ENCODE results near the gene KCTD15. TPM values are rescaled to one million over a fixed set of nuclear protein-coding genes. Genes with fewer than 3 reads are reported as not detected.
A peak's percentile ranks its signal among the peaks of the same experiment; 100 is the strongest.

The KCTD15 gene
- total RNA-seq, 2 experiments from 2014 or later: 0.33 to 1.3 TPM

DNA sequence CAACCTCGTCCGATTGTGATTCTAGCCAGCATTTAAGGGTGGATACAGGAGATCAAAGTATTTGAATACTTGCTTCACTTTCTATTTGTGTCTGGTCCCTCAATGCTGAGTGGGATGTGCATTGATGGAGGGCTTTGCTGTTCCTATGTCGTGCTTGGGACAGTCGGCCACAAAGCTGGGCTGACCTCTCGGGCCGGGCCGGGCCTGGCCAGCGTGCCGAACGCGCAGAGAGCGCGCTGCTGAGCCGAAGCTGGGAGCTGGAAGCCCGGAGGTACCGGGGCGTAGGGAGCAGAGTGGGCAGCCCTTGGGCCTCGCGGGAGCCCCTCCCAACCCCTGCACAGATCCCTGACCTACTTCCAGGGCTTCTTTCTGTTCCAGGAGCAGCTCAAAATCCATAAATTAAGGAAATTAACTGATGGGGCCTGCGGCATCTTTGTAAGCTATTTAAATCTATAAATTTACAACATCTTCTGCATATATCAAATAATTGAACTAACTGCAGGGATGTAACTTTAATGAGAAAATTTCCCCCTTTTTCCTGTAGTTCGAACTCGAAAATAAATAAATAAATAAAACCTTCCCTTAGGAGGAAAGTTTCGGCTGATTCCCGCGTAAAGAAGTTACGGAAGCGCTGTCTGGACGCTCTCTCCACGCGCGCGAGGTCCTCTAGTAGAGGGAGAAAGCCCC is 1.8 kb upstream of the KCTD15 start:
- ATAC-seq (ENCODE audit: low read depth): no peak
- POLR2A ChIA-PET: no interaction called here

DNA sequence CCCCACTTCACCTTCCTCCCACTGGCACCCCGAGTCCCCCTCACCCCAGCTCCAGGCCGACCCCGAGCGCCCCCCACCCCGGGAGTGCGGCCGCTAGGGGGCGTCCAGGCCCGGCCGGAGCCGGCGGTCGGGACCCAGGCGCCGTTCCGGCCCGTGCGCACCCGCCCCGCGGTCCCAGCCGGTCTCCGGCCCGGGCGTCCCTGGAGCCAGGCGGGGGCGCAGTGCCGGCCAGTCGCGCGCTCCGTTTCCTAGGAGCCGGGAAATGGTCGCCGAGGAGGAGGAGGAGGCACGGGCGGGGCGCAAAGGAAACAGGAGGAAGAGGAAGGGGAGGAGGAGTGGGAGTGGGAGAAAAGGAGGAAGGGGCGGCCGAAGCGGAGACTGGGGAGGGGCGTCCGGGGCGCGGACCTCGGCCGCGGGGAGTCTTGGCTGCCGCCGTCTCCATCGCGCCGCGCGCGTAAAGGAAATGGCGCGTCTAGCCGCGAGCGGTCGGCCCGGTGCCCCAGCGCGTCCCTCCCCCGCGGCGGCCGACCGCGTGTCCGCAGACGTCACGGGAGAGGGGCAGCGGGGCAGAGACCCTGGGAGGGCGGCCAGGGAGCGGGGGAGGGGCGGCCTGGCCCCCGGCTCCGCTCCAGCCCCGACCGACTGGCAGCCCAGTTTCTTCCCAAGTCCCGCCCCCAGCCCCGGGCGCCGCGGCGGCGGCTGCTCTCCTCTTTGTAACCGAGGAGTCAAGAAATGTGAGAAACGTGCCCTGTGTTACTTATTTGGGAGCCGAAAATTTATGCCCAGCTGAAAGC is 1.1 kb upstream of the KCTD15 start:
- peak; percentile 70 for DNase-seq
- H3K36me3 Mint-ChIP-seq: no peaks in the 10 kb centered on the region
- H3K27me3 Mint-ChIP-seq: peaks cover 48% of the 10 kb centered on the region
- peak; percentile 62 for ATAC-seq (ENCODE audit: low read depth)
- H3K27ac Mint-ChIP-seq: no peak overlapping the region
- no peaks in the 10 kb centered on the region for H3K9me3 Mint-ChIP-seq
- H3K4me1 Mint-ChIP-seq: no peaks in the 10 kb centered on the region
- POLR2A ChIA-PET: interaction anchor here (1.1 kb wide), 1 partner anchor 24 kb away, joined by 4 read pairs; no protein-coding TSS in a partner anchor
- H3K4me3 Mint-ChIP-seq: peak overlapping the region; percentile 68

More for the DNA sequence above, 1.8 kb upstream of the KCTD15 start:
- Mint-ChIP-seq H3K9me3 (no peaks in the 10 kb centered on the region), H3K4me1 (no peaks in the 10 kb centered on the region), H3K36me3 (no peaks in the 10 kb centered on the region), H3K27me3 (peaks cover 47% of the 10 kb centered on the region), H3K4me3 (peak overlapping the region; percentile 68), H3K27ac (no peak overlapping the region)
- DNase-seq: no peak

DNA sequence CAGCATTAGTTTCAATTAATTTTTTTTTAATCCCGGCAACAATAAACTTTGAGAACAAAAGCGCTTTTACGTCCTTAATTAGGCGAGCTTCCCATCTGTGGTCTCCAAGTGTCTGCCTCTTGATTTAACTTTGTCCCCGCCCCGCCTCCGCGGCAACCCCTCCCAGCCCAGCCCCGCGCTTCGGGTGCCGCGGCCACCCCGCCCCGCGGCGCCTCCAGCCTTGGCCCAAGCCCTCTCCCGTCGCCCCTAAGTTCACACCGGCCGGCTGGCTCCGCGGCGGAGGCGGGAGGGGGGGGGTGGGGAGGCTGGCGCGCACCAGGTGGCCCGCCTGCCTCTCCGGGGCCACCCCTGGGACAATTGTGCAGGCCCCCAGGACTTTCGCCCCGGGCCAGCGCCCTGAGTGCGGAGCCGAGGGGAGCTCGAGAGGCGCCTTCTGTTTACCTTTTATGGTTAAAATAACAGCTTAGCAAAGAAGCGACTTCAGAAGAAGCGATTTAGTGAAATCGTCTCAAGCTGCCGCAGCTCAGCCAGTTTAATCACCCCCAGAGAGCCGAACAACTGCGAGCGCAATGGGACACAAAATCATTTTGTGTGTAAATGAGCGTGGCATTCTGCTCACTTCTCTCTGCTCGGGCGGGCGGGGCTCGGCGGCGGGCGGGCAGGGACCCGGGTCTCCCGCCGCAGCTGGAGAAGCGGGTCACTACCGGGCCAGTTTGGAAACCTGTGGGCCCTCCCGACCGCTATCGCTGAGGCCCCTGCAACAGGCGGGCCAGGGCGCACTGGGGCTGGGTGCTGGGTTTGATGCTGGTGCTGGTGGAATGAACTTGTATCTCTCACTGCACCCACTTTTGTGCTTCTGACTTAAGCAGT is 1.4 kb downstream of the KCTD15 start:
- POLR2A ChIA-PET: no interaction called here
- H3K4me1 Mint-ChIP-seq: no peaks in the 10 kb centered on the region
- H3K27me3 Mint-ChIP-seq: peaks cover 42% of the 10 kb centered on the region
- peak overlapping the region; percentile 63 for H3K4me3 Mint-ChIP-seq
- ATAC-seq (ENCODE audit: low read depth) (no peak), DNase-seq (no peak)
- no peak overlapping the region for H3K27ac Mint-ChIP-seq
- H3K36me3 Mint-ChIP-seq: no peaks in the 10 kb centered on the region
- no peaks in the 10 kb centered on the region for H3K9me3 Mint-ChIP-seq

DNA sequence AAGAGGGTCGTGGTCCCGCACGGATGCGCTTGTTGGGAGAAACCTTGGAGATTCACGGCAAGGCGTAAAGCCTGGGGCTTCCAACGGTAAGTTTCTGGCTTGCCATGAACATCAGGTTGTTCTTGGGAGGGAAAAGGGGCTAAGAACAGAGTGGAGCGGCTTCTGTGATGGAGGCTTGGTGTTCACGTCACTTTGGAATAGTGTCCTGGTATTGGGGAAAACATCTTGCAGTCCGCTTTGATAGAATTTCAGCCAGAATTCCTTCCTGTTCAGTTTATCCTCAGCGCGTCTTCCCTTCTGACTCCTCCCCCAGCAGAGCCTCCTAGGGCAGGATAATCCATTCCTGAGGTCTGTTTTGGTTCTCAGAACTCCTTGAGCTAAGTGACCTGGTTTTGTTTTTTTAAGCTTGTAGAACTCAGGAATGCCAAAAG is 2.0 kb downstream of the KCTD15 start:
- ATAC-seq (ENCODE audit: low read depth): no peak
- DNase-seq: no peak
- Mint-ChIP-seq H3K27ac (no peak overlapping the region), H3K36me3 (no peaks in the 10 kb centered on the region), H3K4me1 (no peaks in the 10 kb centered on the region), H3K27me3 (peaks cover 35% of the 10 kb centered on the region), H3K9me3 (no peaks in the 10 kb centered on the region), H3K4me3 (no peak overlapping the region)
- POLR2A ChIA-PET: no interaction called here

DNA sequence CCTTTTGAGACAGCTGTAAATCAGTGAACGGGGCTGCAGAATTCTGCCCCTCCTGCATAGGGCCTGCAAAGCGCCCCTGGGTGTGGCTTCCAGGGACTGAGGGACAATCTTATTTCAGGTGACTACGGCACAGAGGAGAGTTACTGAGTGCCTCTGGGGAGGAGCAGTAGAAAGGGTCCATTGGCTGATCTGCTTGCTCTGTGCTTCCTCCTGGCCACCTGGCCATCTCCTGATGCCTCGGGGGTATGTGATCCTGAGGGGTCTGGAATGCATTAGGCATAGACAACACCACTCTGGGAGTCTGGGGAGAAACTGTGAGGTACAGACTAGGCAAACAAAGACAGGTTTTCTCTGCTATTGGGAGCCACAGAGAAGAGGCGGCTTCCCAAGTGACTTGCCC is 2.8 kb downstream of the KCTD15 start:
- POLR2A ChIA-PET: no interaction called here
- no peak for DNase-seq
- H3K4me3 Mint-ChIP-seq: no peak overlapping the region

DNA sequence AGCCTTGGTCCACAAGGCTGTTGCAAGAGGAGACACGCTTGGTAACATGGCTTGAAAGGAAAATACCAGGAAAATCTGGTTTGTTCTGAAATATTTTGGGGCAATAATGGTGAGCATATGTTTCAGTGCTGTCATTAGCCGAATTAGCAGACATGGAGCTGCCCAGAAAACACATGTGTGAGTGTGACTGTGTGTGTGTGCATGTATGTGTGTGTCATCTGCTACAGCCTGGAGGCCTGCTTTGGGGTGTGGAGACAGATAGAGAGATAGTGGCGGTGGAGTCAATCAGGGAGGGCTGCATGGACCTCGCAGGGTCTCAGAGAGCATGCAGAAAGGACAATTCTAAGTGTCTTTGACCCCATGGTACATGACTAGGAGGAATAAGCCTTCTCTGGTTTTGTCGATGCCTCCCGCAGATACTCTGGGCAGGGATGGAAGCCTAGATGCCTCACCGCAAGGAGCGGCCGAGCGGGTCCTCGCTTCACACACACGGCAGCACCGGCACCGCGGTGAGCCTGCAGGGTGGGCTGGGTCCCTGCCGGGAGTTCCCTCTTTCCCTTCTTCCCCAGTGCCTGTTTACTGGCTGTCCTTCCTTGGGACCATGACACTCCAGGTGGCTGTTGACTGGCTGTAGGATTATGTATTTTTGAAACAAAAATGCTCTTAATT is 3.5 kb downstream of the KCTD15 start:
- Mint-ChIP-seq H3K27me3 (peaks cover 27% of the 10 kb centered on the region), H3K4me3 (no peak overlapping the region), H3K36me3 (no peaks in the 10 kb centered on the region), H3K9me3 (no peaks in the 10 kb centered on the region), H3K27ac (no peak overlapping the region), H3K4me1 (no peaks in the 10 kb centered on the region)
- DNase-seq (no peak), ATAC-seq (ENCODE audit: low read depth) (no peak)
- POLR2A ChIA-PET: no interaction called here

More for the DNA sequence above, 2.8 kb downstream of the KCTD15 start:
- Mint-ChIP-seq H3K4me1 (no peaks in the 10 kb centered on the region), H3K27me3 (peaks cover 29% of the 10 kb centered on the region), H3K9me3 (no peaks in the 10 kb centered on the region), H3K36me3 (no peaks in the 10 kb centered on the region), H3K27ac (no peak overlapping the region)
- ATAC-seq (ENCODE audit: low read depth): no peak

DNA sequence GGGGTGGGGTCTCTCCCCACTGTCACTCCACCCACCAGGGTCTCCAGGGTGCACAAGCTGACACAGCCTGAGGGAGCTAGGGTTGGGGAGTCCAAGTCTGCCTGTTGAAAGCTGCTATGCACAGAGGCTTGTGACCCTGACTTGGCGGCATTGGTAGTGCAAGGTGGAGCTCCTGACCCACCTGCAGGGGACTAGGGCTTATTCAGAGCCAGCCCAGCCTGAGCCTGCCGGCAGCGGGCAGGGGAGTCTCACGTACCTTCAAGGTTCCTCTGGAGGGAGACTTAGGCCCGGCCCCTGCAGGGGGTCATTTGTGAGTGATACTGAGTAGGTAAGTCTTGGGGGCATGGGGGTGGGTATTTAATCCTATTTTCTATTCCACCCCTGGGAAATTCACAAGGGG is 4.7 kb downstream of the KCTD15 start:
- POLR2A ChIA-PET: no interaction called here
- H3K4me3 Mint-ChIP-seq: no peak overlapping the region
- no peaks in the 10 kb centered on the region for H3K9me3 Mint-ChIP-seq
- peaks cover 23% of the 10 kb centered on the region for H3K27me3 Mint-ChIP-seq
- DNase-seq (no peak), ATAC-seq (ENCODE audit: low read depth) (no peak)
- H3K36me3 Mint-ChIP-seq: no peaks in the 10 kb centered on the region
- H3K27ac Mint-ChIP-seq: no peak overlapping the region
- H3K4me1 Mint-ChIP-seq: no peaks in the 10 kb centered on the region

DNA sequence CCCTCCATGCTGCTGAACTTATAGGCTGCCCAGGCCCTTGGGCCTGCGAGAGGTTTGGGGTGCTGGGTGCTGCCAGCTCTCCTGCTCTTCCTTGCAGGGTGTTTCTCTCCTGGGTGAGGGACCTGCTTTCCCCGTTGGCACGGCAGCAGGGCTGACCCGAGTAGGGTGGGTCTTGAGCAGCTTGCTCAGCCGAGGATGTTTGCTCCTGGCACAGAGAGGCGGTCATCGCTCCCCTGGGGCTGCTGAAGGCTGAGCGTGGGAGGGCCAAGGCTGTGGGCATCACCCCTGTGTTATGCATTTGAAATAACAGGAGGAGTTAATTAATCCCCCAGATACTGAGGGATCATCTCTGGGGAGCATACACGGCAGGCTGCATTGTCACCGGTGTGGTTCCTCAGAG is 5.3 kb downstream of the KCTD15 start:
- no peaks in the 10 kb centered on the region for H3K4me1 Mint-ChIP-seq
- no peaks in the 10 kb centered on the region for H3K36me3 Mint-ChIP-seq
- H3K4me3 Mint-ChIP-seq: no peak overlapping the region
- no peak for ATAC-seq (ENCODE audit: low read depth)
- no peak for DNase-seq
- POLR2A ChIA-PET: no interaction called here
- no peak overlapping the region for H3K27ac Mint-ChIP-seq
- peaks cover 22% of the 10 kb centered on the region for H3K27me3 Mint-ChIP-seq
- H3K9me3 Mint-ChIP-seq: no peaks in the 10 kb centered on the region

DNA sequence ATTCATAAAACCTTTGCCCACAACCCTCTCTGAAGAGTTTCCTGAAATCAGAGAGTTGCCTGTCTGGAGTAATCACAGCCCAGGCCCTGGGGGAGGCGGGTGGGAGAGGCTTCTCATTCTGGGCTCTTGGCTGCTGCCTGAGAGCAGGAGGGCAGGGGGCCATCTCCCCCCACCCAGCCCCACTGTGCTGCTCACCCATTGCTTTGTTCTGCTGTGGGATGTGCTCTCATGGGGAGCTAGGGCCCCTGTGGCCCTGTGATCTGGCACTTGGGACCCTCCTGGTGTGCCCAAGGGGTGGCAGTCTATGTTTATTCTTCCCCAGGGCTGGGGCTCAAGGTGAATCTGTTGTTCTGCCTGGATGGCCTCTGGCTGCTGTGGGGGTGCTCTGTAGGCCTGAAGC is 6.1 kb downstream of the KCTD15 start:
- ATAC-seq (ENCODE audit: low read depth) (no peak), DNase-seq (no peak)
- POLR2A ChIA-PET: no interaction called here
- H3K4me1 Mint-ChIP-seq: no peaks in the 10 kb centered on the region
- H3K36me3 Mint-ChIP-seq: no peaks in the 10 kb centered on the region
- no peak overlapping the region for H3K4me3 Mint-ChIP-seq
- peaks cover 18% of the 10 kb centered on the region for H3K27me3 Mint-ChIP-seq
- no peak overlapping the region for H3K27ac Mint-ChIP-seq
- H3K9me3 Mint-ChIP-seq: no peaks in the 10 kb centered on the region

DNA sequence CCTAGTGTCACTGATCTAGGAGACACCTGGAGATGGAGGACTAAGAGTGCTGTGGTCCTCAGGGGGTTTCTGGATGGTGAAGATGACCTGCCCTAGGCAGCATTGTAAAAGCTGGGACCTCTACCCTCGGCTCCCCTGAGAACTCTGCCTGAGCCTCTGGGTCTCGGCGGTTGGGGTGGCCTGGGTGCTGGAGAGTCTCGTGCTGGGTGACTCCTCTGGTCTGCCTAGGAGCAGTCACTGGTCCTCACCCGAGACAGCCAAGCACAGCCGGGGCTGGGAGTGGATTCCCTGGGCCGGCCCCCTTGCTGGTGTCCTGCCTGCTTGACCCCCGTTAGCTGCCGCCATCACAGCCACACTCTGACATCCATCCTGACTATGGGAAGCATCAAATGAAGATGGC is 6.7 kb downstream of the KCTD15 start:
- Mint-ChIP-seq H3K36me3 (no peaks in the 10 kb centered on the region), H3K4me3 (no peak overlapping the region), H3K9me3 (no peaks in the 10 kb centered on the region), H3K27ac (no peak overlapping the region), H3K4me1 (no peaks in the 10 kb centered on the region), H3K27me3 (peaks cover 17% of the 10 kb centered on the region)
- ATAC-seq (ENCODE audit: low read depth): no peak
- no peak for DNase-seq
- POLR2A ChIA-PET: no interaction called here

DNA sequence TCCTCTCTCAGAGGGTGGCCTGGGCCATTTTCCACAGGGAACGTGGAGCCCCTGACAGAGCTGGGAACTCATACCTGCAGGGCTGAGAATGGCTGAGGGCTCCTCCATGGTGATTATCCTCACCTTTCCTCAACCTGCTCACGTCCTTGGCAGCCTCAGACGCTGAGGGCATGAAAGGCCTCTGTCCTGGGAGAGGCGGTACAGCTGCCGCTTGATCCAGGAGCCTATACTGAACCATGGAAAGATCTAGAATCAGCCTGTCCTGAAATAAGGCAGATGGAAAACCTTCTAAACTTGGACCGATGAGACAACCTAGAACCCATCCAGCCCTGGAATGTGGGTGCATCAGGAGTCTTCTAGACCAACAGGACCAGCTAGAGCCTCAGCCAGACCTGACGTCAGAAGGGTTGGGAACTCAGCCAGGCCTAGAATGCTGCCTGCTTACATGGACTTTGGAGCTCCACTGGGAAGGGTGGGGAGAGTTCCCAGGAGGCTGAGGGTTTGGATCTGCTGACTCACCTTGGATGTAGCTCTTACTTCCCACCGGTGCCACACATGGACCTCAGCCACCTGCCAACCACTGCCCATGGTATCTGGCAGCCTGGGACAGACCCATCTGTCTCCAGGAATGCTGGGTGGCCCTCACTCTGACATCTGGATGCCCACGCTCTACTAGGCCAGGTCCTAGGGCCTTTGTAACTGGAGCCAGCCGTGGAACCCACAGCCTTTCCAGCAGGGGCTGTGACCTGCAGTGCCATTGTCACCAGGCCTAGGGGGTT is 7.5 kb downstream of the KCTD15 start:
- no peak for DNase-seq
- H3K4me3 Mint-ChIP-seq: no peak overlapping the region
- no peaks in the 10 kb centered on the region for H3K36me3 Mint-ChIP-seq
- H3K4me1 Mint-ChIP-seq: no peaks in the 10 kb centered on the region
- H3K27me3 Mint-ChIP-seq: peaks cover 9% of the 10 kb centered on the region
- no peak for ATAC-seq (ENCODE audit: low read depth)
- no peaks in the 10 kb centered on the region for H3K9me3 Mint-ChIP-seq
- no peak overlapping the region for H3K27ac Mint-ChIP-seq
- POLR2A ChIA-PET: no interaction called here

DNA sequence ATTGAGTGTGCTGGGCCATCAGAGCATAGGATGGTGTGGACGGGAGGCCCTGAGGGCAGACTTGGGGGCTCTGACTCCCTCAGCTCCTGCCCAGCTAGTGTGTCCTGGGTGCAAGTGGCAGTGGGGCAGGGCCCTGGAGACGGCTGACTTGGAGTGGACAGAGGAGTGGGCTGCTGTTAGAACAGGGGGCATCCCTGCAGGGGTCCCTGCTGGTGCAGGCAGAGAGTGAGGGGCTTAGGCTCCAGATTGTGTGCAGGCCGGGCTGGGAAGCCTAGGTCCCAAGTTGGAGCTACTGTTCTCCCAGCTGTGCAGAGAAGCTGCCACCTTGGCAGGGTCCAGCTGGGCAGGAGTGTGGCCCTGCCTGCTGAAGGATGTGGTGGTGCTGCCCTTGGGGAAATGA is 8.6 kb downstream of the KCTD15 start:
- ATAC-seq (ENCODE audit: low read depth) (no peak), DNase-seq (no peak)
- Mint-ChIP-seq H3K27ac (no peak overlapping the region), H3K9me3 (no peaks in the 10 kb centered on the region), H3K27me3 (no peaks in the 10 kb centered on the region), H3K4me1 (no peaks in the 10 kb centered on the region), H3K36me3 (no peaks in the 10 kb centered on the region), H3K4me3 (no peak overlapping the region)
- POLR2A ChIA-PET: no interaction called here
